Lung (tissue), 12 donors: ENCODE measurements around the gene PHKB. TPM values are rescaled to one million over a fixed set of nuclear protein-coding genes. Genes with fewer than 3 reads are reported as not detected.
A peak's percentile ranks its signal among the peaks of the same experiment; 100 is the strongest.

Experiments
- ATAC-seq: fragments of 200-7000 bp; cut with Tn5 transposase; one replicate; pipeline ENCODE4 v1.9.1; 2020; ENCODE audit warnings: moderate number of reproducible peaks; ENCODE audit not compliant: insufficient read depth, low FRiP score
- DNase-seq, 3 donors: peaks; one replicate each; pipeline ENCODE4 v3.0.0-alpha.2; 2013 to 2017
- H3K27ac ChIP-seq, 2 donors: one replicate each; pipeline ENCODE4 v1.5.1; 2013; ENCODE audit warnings: mild to moderate bottlenecking in 2 of 2, moderate library complexity in 2 of 2, control low read depth in 1 of 2, inconsistent platforms in 1 of 2, low read depth in 1 of 2, low read length in 1 of 2
- H3K27me3 ChIP-seq, 3 donors: one replicate each; pipeline ENCODE4 v1.5.1; 2013; ENCODE audit warnings: low read length in 2 of 3; ENCODE audit not compliant: control insufficient read depth in 3 of 3, insufficient read depth in 3 of 3
- H3K36me3 ChIP-seq, 4 donors: one replicate each; pipeline ENCODE4 v1.5.1; 2013; ENCODE audit warnings: low read length in 4 of 4, mild to moderate bottlenecking in 1 of 4, moderate library complexity in 1 of 4; ENCODE audit not compliant: control insufficient read depth in 4 of 4, insufficient read depth in 4 of 4
- H3K4me1 ChIP-seq, 5 donors: one replicate each; pipeline ENCODE4 v1.5.1; 2013; ENCODE audit warnings: low read length in 5 of 5, mild to moderate bottlenecking in 2 of 5, moderate library complexity in 1 of 5; ENCODE audit not compliant: control insufficient read depth in 5 of 5, insufficient read depth in 5 of 5
- H3K4me3 ChIP-seq: one replicate; pipeline ENCODE4 v1.5.1; 2013; ENCODE audit warnings: mild to moderate bottlenecking, control low read depth, moderate library complexity
- H3K9ac ChIP-seq, 2 donors: one replicate each; pipeline ENCODE4 v1.5.1; 2013; ENCODE audit warnings: low read length in 2 of 2, control low read depth in 1 of 2; ENCODE audit not compliant: insufficient read depth in 1 of 2
- H3K9me3 ChIP-seq, 4 donors: one replicate each; pipeline ENCODE4 v1.5.1; 2013; ENCODE audit warnings: low read length in 3 of 4, mild to moderate bottlenecking in 1 of 4, moderate library complexity in 1 of 4; ENCODE audit not compliant: control insufficient read depth in 4 of 4, insufficient read depth in 3 of 4
- CTCF ChIP-seq: IDR thresholded peaks from 2 replicates; pipeline ENCODE4 v1.5.1; 2012; ENCODE audit warnings: mild to moderate bottlenecking; ENCODE audit errors: control extremely low read depth, extremely low read depth
- WGBS, 2 donors: extraction: QIAGEN DNeasy Blood & Tissue Kit; methylation state at CpG; one replicate each; pipeline ENCODE4 v1.1.7; 2013; 5-methylcytosine and 5-hydroxymethylcytosine counted together
- polyA plus RNA-seq, 2 donors: library from polyadenylated mRNA; stranded (reverse); fragments of 200-250 nt; gene quantifications; one replicate each; pipeline ENCODE4 v1.2.1, GENCODE V29; 2013
- total RNA-seq, 2 donors: library from RNA; depleted of rRNA in 1 of 2; stranded (reverse); fragments of >200 nt in 1 of 2; gene quantifications; one replicate each; pipeline ENCODE4 v1.2.1, GENCODE V29; 2014 to 2021
- donor health status: control.
- donor health status: control.
- donor health status: Bipolar disorder and iron deficiency.
- donor health status: healthy.
- donor health status: DM: yes; HTN: yes; CAD: no.

PHKB gene
- total and polyA plus RNA-seq, 4 donors, result 21.2 to 134 (median 49.6) TPM

DNA sequence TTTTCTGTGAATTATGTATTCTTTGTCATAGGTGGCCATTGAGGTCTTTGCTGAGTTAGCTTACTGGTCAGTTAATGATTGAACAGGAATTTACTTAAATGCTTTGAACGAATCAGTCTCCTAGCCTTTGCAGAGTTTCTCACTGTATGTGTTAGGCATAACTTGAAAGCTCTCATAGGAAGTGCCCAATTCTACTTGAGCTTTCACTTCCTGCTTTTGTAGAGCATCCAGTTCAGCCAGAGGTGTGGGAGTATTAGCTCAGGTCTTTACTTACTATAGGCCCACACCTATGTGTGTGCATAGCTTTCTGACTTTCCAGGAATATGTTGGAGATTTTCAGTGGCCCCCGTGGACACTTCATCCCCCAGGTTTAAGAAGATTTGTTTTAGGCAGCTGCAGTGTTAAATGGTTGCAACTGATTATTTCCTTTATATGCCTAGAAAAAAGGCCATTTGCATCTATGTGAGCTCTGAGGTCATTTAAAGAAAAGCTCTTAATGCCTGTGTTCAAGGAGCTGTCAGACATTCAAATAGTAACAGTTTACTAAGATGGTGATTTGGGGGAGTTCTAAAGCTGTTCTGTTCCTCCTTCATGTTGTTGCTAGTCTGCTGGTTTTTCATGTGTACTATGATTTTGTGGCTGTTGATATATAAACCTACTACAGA lies 62.3 kb downstream of the PHKB start:
- ATAC-seq (no peak), DNase-seq (peak in 1 of 3 donors; percentile 10)
- H3K36me3 ChIP-seq, result no peaks in the 10 kb centered on the region
- H3K9ac ChIP-seq, result no peak overlapping the region
- no peak for TF ChIP-seq CTCF
- H3K9me3 ChIP-seq, result no peaks in the 10 kb centered on the region
- no peaks in the 10 kb centered on the region for H3K27me3 ChIP-seq
- WGBS, 2 donors, result 53 to 76% methylated on average over 2 of the region's 2 CpGs
- H3K4me3 ChIP-seq, result no peak overlapping the region
- H3K4me1 ChIP-seq, result peaks cover 0 to 8% (median 0%) of the 10 kb centered on the region in 5 donors
- peak overlapping the region in 1 of 2 donors; percentile 29 for H3K27ac ChIP-seq

DNA sequence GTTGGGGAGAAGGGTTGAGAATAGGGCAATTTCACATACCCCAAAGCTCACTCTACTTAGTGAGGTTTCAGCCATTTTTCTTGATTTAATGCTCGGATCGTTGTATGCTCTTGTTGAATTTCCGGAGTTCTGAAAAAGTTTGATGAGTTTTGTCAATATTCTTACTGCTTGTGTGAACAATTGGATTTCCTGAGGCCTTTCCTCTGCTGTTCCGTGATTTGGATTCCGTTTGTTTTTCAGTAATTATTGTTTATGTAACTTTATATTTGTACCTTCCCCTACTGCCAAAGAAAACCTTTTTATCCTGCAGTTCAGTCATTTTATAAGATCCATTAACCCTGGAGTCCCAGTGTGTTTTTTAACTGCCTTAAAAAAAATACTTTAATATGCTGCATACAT lies 62.9 kb downstream of the PHKB start:
- TF ChIP-seq CTCF, result no peak
- no peaks in the 10 kb centered on the region for H3K36me3 ChIP-seq

DNA sequence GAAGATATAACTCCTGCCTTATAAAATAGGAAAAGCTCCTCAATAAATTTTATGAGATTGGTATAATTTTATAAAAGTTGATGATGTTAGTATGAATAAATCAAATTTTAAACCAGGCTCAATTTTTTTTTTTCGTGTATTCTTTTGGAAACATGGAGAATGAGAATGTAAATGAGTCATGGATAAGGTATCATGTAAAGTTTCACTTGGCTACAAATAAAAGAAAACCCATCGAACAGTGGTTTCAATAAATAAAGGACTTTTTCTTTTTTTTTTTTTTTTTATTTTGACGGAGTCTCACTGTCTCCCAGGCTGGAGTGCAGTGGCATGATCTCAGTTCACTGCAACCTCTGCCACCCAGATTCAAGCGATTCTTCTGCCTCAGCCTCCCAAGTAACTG lies 67.3 kb downstream of the PHKB start:
- H3K27ac ChIP-seq, result no peak overlapping the region
- H3K27me3 ChIP-seq, result no peaks in the 10 kb centered on the region
- TF ChIP-seq CTCF, result no peak
- DNase-seq, result no peak
- peaks cover 0 to 5% (median 0%) of the 10 kb centered on the region in 5 donors for H3K4me1 ChIP-seq
- WGBS, 2 donors, result 93 to 95% methylated on average over 4 of the region's 4 CpGs
- no peaks in the 10 kb centered on the region for H3K9me3 ChIP-seq
- no peak overlapping the region for H3K4me3 ChIP-seq
- no peak for ATAC-seq
- H3K36me3 ChIP-seq, result peaks cover 0 to 9% (median 0%) of the 10 kb centered on the region in 4 donors
- H3K9ac ChIP-seq, result no peak overlapping the region

More for the DNA sequence above, 62.9 kb downstream of the PHKB start:
- H3K4me3 ChIP-seq, result no peak overlapping the region
- DNase-seq (no peak), ATAC-seq (no peak)
- peaks cover 0 to 8% (median 0%) of the 10 kb centered on the region in 5 donors for H3K4me1 ChIP-seq
- no peak overlapping the region for H3K9ac ChIP-seq
- H3K27me3 ChIP-seq, result no peaks in the 10 kb centered on the region
- peak overlapping the region in 1 of 2 donors; percentile 29 for H3K27ac ChIP-seq
- no peaks in the 10 kb centered on the region for H3K9me3 ChIP-seq
- 67 to 87% methylated on average over 5 of the region's 5 CpGs for WGBS, 2 donors
